ENCODE data around the gene NPTX1.

Gene NPTX1

DNA sequence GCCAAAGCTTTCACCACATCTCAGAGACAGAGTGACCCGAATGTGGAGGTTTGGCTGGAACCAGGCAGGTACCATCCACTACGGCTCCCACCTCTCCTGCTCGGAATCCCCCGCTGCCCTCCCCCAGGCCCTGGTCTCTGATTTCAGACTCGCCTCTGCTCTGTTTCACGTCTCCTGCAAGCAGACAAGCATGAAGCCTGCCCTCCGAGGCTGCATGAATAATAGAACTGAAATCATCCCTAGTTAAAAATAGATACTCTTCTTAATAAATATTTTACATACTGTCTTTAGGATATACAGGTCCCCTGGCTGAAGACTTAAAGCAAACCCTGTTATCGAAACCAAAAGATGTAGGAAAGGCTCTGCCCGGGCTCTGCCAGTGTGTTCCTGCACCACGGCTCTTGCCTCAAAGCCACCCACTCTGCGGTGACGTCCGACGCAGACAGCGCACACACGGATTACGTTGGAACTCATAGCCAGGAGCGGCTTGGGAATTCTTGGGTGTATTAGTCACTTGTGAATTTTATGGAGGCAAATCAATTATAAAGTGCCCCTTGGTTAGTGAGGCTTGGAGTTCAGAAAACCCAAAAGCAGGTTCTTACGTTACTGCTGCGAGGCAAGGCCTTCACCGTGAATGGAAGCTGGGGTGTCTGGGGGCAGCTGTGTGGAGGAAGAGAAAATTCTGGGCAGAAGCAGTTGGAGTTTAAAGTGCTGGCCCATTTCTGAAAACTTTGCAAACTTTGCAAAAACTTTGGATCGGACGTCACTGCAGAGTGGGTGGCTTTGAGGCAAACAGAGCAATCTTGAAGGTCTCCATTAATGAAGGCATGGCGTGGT is 25.6 kb upstream of the NPTX1 start:
- H3K4me1 ChIP-seq (ENCODE audit: low read depth, poor library complexity, severe bottlenecking) = no peaks in the 10 kb centered on the region
- H3K27me3 ChIP-seq (ENCODE audit: insufficient read depth, low read depth) = peaks cover 90% of the 10 kb centered on the region
- no peaks in the 10 kb centered on the region for H3K79me2 ChIP-seq (ENCODE audit: insufficient read depth, low read depth)
- H2AFZ ChIP-seq (ENCODE audit: low read depth) = no peak overlapping the region
- TF ChIP-seq, protein P1, sequence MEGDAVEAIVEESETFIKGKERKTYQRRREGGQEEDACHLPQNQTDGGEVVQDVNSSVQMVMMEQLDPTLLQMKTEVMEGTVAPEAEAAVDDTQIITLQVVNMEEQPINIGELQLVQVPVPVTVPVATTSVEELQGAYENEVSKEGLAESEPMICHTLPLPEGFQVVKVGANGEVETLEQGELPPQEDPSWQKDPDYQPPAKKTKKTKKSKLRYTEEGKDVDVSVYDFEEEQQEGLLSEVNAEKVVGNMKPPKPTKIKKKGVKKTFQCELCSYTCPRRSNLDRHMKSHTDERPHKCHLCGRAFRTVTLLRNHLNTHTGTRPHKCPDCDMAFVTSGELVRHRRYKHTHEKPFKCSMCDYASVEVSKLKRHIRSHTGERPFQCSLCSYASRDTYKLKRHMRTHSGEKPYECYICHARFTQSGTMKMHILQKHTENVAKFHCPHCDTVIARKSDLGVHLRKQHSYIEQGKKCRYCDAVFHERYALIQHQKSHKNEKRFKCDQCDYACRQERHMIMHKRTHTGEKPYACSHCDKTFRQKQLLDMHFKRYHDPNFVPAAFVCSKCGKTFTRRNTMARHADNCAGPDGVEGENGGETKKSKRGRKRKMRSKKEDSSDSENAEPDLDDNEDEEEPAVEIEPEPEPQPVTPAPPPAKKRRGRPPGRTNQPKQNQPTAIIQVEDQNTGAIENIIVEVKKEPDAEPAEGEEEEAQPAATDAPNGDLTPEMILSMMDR (conservative IDR thresholded peaks at IDR 0.05; ENCODE audit: low read depth, low read length) = no peak
- no peak overlapping the region for H3K27ac ChIP-seq
- H3K9ac ChIP-seq = no peak overlapping the region
- no peak overlapping the region for H3K4me3 ChIP-seq (IDR thresholded peaks at IDR 0.05; ENCODE audit: insufficient read depth, low read depth, low read length)
- H3K4me2 ChIP-seq = no peak overlapping the region
- H3K36me3 ChIP-seq (ENCODE audit: insufficient read depth) = no peaks in the 10 kb centered on the region
- H4K20me1 ChIP-seq (ENCODE audit: insufficient read depth) = no peaks in the 10 kb centered on the region

DNA sequence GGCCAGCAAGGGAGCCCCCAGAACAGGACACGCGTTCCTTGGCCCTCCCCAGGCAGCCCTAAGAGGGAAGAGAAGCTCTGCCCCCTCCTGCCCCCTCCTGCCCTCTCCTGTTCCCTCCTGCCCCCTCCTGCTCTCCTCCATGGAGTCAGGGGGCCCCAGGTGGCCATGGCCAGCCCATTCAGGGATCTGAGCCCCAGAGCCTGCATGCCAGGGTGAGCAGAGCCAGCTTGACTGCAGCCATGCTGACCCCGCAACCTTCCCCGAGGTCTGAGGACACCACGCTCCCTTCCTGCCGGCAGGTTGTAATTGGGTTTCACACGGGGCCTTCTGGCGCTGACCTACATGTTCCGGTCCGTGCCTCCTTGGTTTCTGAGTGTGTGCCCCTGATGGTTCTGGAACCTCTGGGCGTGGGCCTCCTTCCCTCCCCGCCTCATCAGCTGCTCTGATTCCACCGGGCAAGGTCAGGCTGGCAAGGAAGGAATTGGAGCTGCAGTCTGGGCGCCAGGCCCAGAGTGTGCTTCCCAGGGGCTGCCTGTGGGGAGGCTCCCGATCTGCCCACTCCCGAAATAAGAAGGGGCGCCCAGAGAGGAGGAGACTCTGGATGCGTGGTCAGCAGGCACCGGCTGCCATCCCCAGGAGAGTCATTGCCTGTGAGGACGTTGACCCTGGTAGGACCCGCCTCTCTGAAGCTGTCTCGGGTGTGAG is 23.7 kb upstream of the NPTX1 start:
- H3K4me1 ChIP-seq (ENCODE audit: low read depth, poor library complexity, severe bottlenecking) = no peaks in the 10 kb centered on the region
- TF ChIP-seq, protein P1 (conservative IDR thresholded peaks at IDR 0.05; ENCODE audit: low read depth, low read length) = no peak
- H3K27ac ChIP-seq = no peak overlapping the region
- no peak overlapping the region for H2AFZ ChIP-seq (ENCODE audit: low read depth)
- H3K36me3 ChIP-seq (ENCODE audit: insufficient read depth) = no peaks in the 10 kb centered on the region
- no peaks in the 10 kb centered on the region for H4K20me1 ChIP-seq (ENCODE audit: insufficient read depth)
- no peaks in the 10 kb centered on the region for H3K79me2 ChIP-seq (ENCODE audit: insufficient read depth, low read depth)
- H3K27me3 ChIP-seq (ENCODE audit: insufficient read depth, low read depth) = peaks cover 89% of the 10 kb centered on the region
- no peak overlapping the region for H3K9ac ChIP-seq
- no peak overlapping the region for H3K4me2 ChIP-seq
- H3K4me3 ChIP-seq (IDR thresholded peaks at IDR 0.05; ENCODE audit: insufficient read depth, low read depth, low read length) = no peak overlapping the region

DNA sequence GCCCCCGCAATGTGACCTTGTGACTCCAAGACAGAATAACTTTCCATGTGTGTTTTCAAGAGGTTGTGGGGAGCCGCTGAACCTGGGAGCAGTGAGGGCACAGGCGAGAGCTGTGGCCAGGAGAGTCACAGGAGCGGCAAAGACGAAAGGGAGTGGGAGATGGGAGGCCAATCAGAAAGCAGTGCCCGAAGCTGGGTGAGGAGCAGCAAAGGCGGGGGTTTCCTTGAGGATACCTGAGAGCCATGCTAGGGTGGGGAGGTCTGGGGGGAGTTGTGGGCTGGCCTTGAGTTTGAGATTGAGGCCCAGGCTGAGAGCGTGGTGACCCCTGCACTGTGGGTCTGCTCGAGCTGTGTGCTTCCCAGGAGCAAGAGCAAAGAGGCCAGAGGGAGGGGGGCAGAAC is 23.2 kb upstream of the NPTX1 start:
- Histone ChIP-seq H3K4me3 (IDR thresholded peaks at IDR 0.05; ENCODE audit: insufficient read depth, low read depth, low read length) (no peak overlapping the region), H3K36me3 (ENCODE audit: insufficient read depth) (no peaks in the 10 kb centered on the region), H2AFZ (ENCODE audit: low read depth) (no peak overlapping the region), H3K9ac (no peak overlapping the region), H3K27ac (no peak overlapping the region), H3K27me3 (ENCODE audit: insufficient read depth, low read depth) (peaks cover 89% of the 10 kb centered on the region), H3K4me2 (no peak overlapping the region), H4K20me1 (ENCODE audit: insufficient read depth) (no peaks in the 10 kb centered on the region), H3K79me2 (ENCODE audit: insufficient read depth, low read depth) (no peaks in the 10 kb centered on the region), H3K4me1 (ENCODE audit: low read depth, poor library complexity, severe bottlenecking) (no peaks in the 10 kb centered on the region)
- TF ChIP-seq, protein P1 (conservative IDR thresholded peaks at IDR 0.05; ENCODE audit: low read depth, low read length) = no peak

DNA sequence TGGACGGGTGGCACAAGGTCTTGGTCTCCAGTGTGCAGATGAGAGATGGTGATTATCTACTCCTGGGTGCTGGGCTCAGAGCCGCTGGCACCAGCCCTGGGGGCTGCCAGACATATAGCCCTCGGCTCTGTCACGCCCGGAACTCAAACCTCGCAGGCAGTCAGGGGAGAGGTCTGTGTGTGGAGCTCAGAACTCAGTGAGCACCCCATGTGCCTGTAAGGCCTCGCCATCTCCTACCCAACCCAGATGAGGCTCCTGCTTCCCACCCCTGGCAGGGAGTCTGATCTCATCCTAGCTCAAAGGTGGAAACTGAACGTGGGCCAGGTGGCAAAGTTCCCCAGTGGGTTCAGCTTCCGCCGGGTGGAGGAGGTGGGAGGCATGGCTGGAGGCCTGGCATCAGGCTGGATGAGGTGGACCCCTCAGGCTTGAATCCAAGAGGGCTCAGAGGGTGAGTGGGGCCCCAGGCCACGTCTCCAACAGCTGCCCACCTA is 22.6 kb upstream of the NPTX1 start:
- Histone ChIP-seq H3K27ac (no peak overlapping the region), H3K4me2 (no peak overlapping the region), H3K79me2 (ENCODE audit: insufficient read depth, low read depth) (no peaks in the 10 kb centered on the region), H3K36me3 (ENCODE audit: insufficient read depth) (no peaks in the 10 kb centered on the region), H3K4me3 (IDR thresholded peaks at IDR 0.05; ENCODE audit: insufficient read depth, low read depth, low read length) (no peak overlapping the region), H4K20me1 (ENCODE audit: insufficient read depth) (no peaks in the 10 kb centered on the region), H3K9ac (no peak overlapping the region), H3K27me3 (ENCODE audit: insufficient read depth, low read depth) (peaks cover 89% of the 10 kb centered on the region), H2AFZ (ENCODE audit: low read depth) (no peak overlapping the region), H3K4me1 (ENCODE audit: low read depth, poor library complexity, severe bottlenecking) (no peaks in the 10 kb centered on the region)
- TF ChIP-seq, protein P1 (conservative IDR thresholded peaks at IDR 0.05; ENCODE audit: low read depth, low read length) = no peak
